Measurements from ENCODE around the gene ITGB5. TPM values are rescaled to one million over a fixed set of nuclear protein-coding genes. Genes with fewer than 3 reads are reported as not detected.

Gene ITGB5
- total and polyA plus RNA-seq, 2 donors (not counting 1 experiment from before 2014, with no cell fraction given) = 99.7 to 196 TPM

- TF ChIP-seq EZH2 (IDR thresholded peaks at IDR 0.05; ENCODE audit: low read length, missing control alignments) = no peak
- TF ChIP-seq, protein P1, sequence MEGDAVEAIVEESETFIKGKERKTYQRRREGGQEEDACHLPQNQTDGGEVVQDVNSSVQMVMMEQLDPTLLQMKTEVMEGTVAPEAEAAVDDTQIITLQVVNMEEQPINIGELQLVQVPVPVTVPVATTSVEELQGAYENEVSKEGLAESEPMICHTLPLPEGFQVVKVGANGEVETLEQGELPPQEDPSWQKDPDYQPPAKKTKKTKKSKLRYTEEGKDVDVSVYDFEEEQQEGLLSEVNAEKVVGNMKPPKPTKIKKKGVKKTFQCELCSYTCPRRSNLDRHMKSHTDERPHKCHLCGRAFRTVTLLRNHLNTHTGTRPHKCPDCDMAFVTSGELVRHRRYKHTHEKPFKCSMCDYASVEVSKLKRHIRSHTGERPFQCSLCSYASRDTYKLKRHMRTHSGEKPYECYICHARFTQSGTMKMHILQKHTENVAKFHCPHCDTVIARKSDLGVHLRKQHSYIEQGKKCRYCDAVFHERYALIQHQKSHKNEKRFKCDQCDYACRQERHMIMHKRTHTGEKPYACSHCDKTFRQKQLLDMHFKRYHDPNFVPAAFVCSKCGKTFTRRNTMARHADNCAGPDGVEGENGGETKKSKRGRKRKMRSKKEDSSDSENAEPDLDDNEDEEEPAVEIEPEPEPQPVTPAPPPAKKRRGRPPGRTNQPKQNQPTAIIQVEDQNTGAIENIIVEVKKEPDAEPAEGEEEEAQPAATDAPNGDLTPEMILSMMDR (conservative IDR thresholded peaks at IDR 0.05 in 1 of 2, IDR thresholded peaks at IDR 0.05 in 1 of 2; ENCODE audit: low read depth in 1 of 2, low read length in 2 of 2) = no peak
- no peak overlapping the region for H3K4me2 ChIP-seq (ENCODE audit: extremely low read depth, insufficient read depth, low read length)
Observed at GRCh38 chr3:124858275-124858674, 28.9 kb downstream of the ITGB5 start.

DNA sequence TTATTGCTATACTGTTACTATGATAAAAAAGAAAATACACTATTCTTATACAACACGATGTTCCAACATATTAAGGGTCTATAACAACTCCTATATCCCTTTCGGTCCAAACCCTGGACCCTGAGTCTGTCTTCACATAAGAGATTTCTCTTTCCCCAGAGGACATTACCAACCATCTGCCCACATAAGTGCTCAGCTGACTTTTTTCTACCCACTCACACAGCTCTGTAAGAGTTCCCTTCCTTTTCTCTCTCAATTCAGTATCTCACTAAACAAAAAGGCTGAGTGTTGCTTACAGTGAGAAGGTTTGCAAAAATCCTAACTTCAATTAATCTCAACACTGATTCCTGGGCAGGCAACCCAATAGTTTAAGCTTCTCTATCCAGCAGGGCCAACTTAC, 30.5 kb downstream of the ITGB5 start:
- Histone ChIP-seq H3K4me2 (ENCODE audit: extremely low read depth, insufficient read depth, low read length) (no peak overlapping the region), H3K9ac (ENCODE audit: insufficient read depth, low read length) (no peak overlapping the region), H2AFZ (ENCODE audit: low read length) (no peak overlapping the region), H3K36me3 (ENCODE audit: control insufficient read depth, insufficient read depth, low read length) (no peaks in the 10 kb centered on the region), H3K27ac (ENCODE audit: insufficient read depth, low read length) (no peak overlapping the region), H3K79me2 (ENCODE audit: control insufficient read depth, insufficient read depth, low read length) (no peaks in the 10 kb centered on the region), H4K20me1 (ENCODE audit: control insufficient read depth, extremely low read depth, insufficient read depth, low read length) (no peaks in the 10 kb centered on the region), H3K4me1 (ENCODE audit: control insufficient read depth, extremely low read depth, insufficient read depth, low read length) (peaks cover 18% of the 10 kb centered on the region), H3K4me3 (replicated peaks in 1 of 4; ENCODE audit: control extremely low read depth in 1 of 4, insufficient read depth in 1 of 4, low read depth in 3 of 4, low read length in 4 of 4) (no peak overlapping the region), H3K27me3 (ENCODE audit: control insufficient read depth, insufficient read depth, low read length) (no peaks in the 10 kb centered on the region), H3K9me3 (ENCODE audit: control insufficient read depth, insufficient read depth, low read depth, low read length) (no peaks in the 10 kb centered on the region)
- DNase-seq (ENCODE audit: low read depth in 2 of 2) = no peak
- no peak for TF ChIP-seq EZH2 (IDR thresholded peaks at IDR 0.05; ENCODE audit: low read length, missing control alignments)
- TF ChIP-seq, protein P1 (conservative IDR thresholded peaks at IDR 0.05 in 1 of 2, IDR thresholded peaks at IDR 0.05 in 1 of 2; ENCODE audit: low read depth in 1 of 2, low read length in 2 of 2) = no peak

More at GRCh38 chr3:124858275-124858674, 28.9 kb downstream of the ITGB5 start:
- no peaks in the 10 kb centered on the region for H3K27me3 ChIP-seq (ENCODE audit: control insufficient read depth, insufficient read depth, low read length)
- H3K79me2 ChIP-seq (ENCODE audit: control insufficient read depth, insufficient read depth, low read length) = no peaks in the 10 kb centered on the region
- no peak overlapping the region for H3K4me3 ChIP-seq (replicated peaks in 1 of 4; ENCODE audit: control extremely low read depth in 1 of 4, insufficient read depth in 1 of 4, low read depth in 3 of 4, low read length in 4 of 4)
- H3K27ac ChIP-seq (ENCODE audit: insufficient read depth, low read length) = peak overlapping the region; percentile 69
- no peaks in the 10 kb centered on the region for H4K20me1 ChIP-seq (ENCODE audit: control insufficient read depth, extremely low read depth, insufficient read depth, low read length)
- H3K4me1 ChIP-seq (ENCODE audit: control insufficient read depth, extremely low read depth, insufficient read depth, low read length) = peaks cover 18% of the 10 kb centered on the region
- H3K9ac ChIP-seq (ENCODE audit: insufficient read depth, low read length) = no peak overlapping the region
- H3K36me3 ChIP-seq (ENCODE audit: control insufficient read depth, insufficient read depth, low read length) = no peaks in the 10 kb centered on the region
- peak; percentile 58 to 80 for DNase-seq (ENCODE audit: low read depth in 2 of 2)
- no peak overlapping the region for H2AFZ ChIP-seq (ENCODE audit: low read length)
- H3K9me3 ChIP-seq (ENCODE audit: control insufficient read depth, insufficient read depth, low read depth, low read length) = no peaks in the 10 kb centered on the region

GRCh38 chr3:124854009-124854408, 33.2 kb downstream of the ITGB5 start:
- Histone ChIP-seq H3K4me3 (replicated peaks in 1 of 4; ENCODE audit: control extremely low read depth in 1 of 4, insufficient read depth in 1 of 4, low read depth in 3 of 4, low read length in 4 of 4) (no peak overlapping the region), H3K79me2 (ENCODE audit: control insufficient read depth, insufficient read depth, low read length) (no peaks in the 10 kb centered on the region), H3K36me3 (ENCODE audit: control insufficient read depth, insufficient read depth, low read length) (no peaks in the 10 kb centered on the region), H3K27me3 (ENCODE audit: control insufficient read depth, insufficient read depth, low read length) (no peaks in the 10 kb centered on the region), H3K4me2 (ENCODE audit: extremely low read depth, insufficient read depth, low read length) (no peak overlapping the region), H3K9ac (ENCODE audit: insufficient read depth, low read length) (no peak overlapping the region), H3K9me3 (ENCODE audit: control insufficient read depth, insufficient read depth, low read depth, low read length) (no peaks in the 10 kb centered on the region), H3K27ac (ENCODE audit: insufficient read depth, low read length) (no peak overlapping the region), H4K20me1 (ENCODE audit: control insufficient read depth, extremely low read depth, insufficient read depth, low read length) (no peaks in the 10 kb centered on the region), H2AFZ (ENCODE audit: low read length) (no peak overlapping the region), H3K4me1 (ENCODE audit: control insufficient read depth, extremely low read depth, insufficient read depth, low read length) (peaks cover 17% of the 10 kb centered on the region)
- peak; percentile 43 to 79 for DNase-seq (ENCODE audit: low read depth in 2 of 2)
- TF ChIP-seq EZH2 (IDR thresholded peaks at IDR 0.05; ENCODE audit: low read length, missing control alignments) = no peak
- TF ChIP-seq, protein P1 (conservative IDR thresholded peaks at IDR 0.05 in 1 of 2, IDR thresholded peaks at IDR 0.05 in 1 of 2; ENCODE audit: low read depth in 1 of 2, low read length in 2 of 2) = no peak

Measured in fibroblast of lung (primary cell).